RKO (cell line): ENCODE results near the gene HSPH1.

ENCODE experiments used
- DNase-seq: peaks from one replicate; pipeline ENCODE4 v3.0.0-alpha.2; 2016; ENCODE audit warnings: low spot score

Gene HSPH1

GRCh38 chr13:31096654-31097302, 64.9 kb downstream of the HSPH1 start:
- DNase-seq: no peak

- DNase-seq: no peak
Observed at GRCh38 chr13:31094331-31095015, 67.2 kb downstream of the HSPH1 start.

GRCh38 chr13:31093145-31093885, 68.4 kb downstream of the HSPH1 start:
- DNase-seq: no peak

GRCh38 chr13:31092646-31093045, 69.1 kb downstream of the HSPH1 start:
- no peak for DNase-seq

GRCh38 chr13:31090961-31091624, 70.6 kb downstream of the HSPH1 start:
- no peak for DNase-seq

GRCh38 chr13:31090096-31090495, 71.6 kb downstream of the HSPH1 start:
- no peak for DNase-seq

GRCh38 chr13:31089649-31090048, 72.1 kb downstream of the HSPH1 start:
- no peak for DNase-seq

- no peak for DNase-seq
Observed at GRCh38 chr13:31088826-31089420, 72.8 kb downstream of the HSPH1 start.
